Measurements from ENCODE around the gene NPC1L1. TPM values are rescaled to one million over a fixed set of nuclear protein-coding genes. Genes with fewer than 3 reads are reported as not detected.

The NPC1L1 gene, protein sequence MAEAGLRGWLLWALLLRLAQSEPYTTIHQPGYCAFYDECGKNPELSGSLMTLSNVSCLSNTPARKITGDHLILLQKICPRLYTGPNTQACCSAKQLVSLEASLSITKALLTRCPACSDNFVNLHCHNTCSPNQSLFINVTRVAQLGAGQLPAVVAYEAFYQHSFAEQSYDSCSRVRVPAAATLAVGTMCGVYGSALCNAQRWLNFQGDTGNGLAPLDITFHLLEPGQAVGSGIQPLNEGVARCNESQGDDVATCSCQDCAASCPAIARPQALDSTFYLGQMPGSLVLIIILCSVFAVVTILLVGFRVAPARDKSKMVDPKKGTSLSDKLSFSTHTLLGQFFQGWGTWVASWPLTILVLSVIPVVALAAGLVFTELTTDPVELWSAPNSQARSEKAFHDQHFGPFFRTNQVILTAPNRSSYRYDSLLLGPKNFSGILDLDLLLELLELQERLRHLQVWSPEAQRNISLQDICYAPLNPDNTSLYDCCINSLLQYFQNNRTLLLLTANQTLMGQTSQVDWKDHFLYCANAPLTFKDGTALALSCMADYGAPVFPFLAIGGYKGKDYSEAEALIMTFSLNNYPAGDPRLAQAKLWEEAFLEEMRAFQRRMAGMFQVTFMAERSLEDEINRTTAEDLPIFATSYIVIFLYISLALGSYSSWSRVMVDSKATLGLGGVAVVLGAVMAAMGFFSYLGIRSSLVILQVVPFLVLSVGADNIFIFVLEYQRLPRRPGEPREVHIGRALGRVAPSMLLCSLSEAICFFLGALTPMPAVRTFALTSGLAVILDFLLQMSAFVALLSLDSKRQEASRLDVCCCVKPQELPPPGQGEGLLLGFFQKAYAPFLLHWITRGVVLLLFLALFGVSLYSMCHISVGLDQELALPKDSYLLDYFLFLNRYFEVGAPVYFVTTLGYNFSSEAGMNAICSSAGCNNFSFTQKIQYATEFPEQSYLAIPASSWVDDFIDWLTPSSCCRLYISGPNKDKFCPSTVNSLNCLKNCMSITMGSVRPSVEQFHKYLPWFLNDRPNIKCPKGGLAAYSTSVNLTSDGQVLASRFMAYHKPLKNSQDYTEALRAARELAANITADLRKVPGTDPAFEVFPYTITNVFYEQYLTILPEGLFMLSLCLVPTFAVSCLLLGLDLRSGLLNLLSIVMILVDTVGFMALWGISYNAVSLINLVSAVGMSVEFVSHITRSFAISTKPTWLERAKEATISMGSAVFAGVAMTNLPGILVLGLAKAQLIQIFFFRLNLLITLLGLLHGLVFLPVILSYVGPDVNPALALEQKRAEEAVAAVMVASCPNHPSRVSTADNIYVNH (N-terminal part only)
- 0.12 TPM in 1 of 2 replicates, not detected in the other for total RNA-seq (ENCODE audit: low replicate concordance)

GRCh38 chr7:44541028-44541869 is at the start of gene NPC1L1:
Gene NPC1L1, minus strand, starts transcription at chr7:44541330. Its CDS starts 71 bp downstream, at chr7:44541259.

GRCh38 chr7:44581879-44582603 is 40.9 kb upstream of the NPC1L1 start, which contains the start of gene TMED4:
Gene TMED4, minus strand, starts transcription at chr7:44582231. Its CDS starts 25 bp downstream, at chr7:44582206.

GRCh38 chr7:44573464-44574286 is 32.5 kb upstream of the NPC1L1 start, which contains the start of gene DDX56:
Gene DDX56, minus strand, starts transcription at chr7:44573908. Its CDS starts 13 bp downstream, at chr7:44573895.

DNA sequence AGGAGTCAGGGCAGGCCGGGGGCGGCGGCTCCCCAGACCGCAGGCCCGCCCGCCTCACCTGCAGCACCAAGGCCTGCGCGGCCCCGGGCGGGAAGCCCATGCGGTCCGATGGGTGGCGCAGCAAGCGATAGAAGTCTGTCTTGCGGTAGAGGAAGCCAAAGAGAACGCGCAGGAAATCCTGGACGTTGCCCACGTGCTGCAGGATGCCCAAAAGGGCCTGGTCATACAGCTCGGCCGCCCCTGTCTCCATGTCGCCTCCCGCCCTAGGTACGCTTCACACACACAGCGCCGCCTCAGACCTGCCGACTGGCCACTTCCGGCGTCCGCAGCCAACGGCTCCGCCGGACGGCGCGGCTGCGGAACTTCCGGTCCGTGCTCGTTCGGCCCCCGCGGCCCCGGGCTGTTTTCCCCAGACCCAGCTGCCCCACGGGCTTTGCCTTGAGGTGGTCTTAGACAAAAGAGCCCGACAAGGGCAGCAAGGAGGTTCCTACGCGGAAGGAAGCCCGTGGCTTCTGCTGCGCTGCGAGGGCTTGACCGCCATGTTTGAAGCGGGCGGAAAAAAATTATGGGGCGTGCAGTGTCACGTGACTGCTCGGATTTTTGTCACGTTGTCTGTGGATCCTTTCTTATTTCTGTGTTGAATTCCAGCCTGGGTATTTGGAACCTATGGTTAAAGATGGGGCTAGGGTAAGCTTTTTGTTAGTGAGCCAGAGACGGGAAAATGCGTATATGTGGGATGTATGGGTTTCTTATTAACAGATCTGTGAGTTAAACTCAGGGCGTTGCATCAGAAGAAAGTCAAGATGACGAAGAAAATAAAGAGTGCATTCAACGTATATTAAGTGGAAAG is 50.6 kb downstream of the NPC1L1 start, which contains the start of gene NUDCD3:
TSS of gene NUDCD3 (minus strand) at position 308 of the 850 bp plus-strand sequence. CDS start at position 250, 58 bp downstream.

Other genes starting within 250 kb of the NPC1L1 start
- gene CAMK2B, start 215.7 kb downstream of the NPC1L1 start, total RNA-seq (ENCODE audit: low replicate concordance), result 0.23 and 0.59 TPM in 2 replicates
- gene NUDCD3, start 50.7 kb downstream of the NPC1L1 start, total RNA-seq (ENCODE audit: low replicate concordance), result 117 and 141 TPM in 2 replicates
- 29.4 and 37.8 TPM in 2 replicates for gene DDX56, start 32.6 kb upstream of the NPC1L1 start, total RNA-seq (ENCODE audit: low replicate concordance)
- 85.9 and 98.8 TPM in 2 replicates for gene TMED4, start 40.9 kb upstream of the NPC1L1 start, total RNA-seq (ENCODE audit: low replicate concordance)
- gene OGDH, start 65.3 kb upstream of the NPC1L1 start, total RNA-seq (ENCODE audit: low replicate concordance), result 51.0 and 81.2 TPM in 2 replicates
- gene ZMIZ2, start 207.5 kb upstream of the NPC1L1 start, total RNA-seq (ENCODE audit: low replicate concordance), result 8.0 and 8.3 TPM in 2 replicates